ENCODE data around the gene PARVA.

DNA sequence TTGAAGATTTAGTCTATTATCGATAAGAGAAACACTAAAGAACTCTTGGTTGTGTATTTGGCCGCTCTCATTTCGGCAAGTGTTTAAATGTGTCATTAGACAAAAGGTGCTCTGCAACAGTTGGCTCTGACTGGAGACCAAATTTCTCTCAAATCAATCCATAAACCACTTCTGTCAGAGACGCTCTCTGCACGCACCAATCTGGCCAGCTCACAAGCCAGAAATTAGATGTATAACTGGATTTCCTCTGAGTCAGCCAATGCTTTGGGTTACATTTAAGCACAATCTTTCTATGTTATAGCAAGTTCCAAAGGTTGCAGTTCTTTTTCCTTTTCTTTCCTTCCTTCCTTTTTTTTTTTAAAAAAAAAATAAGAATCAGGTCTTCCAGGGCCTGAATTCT is 17.6 kb upstream of the PARVA start:
- no peak for TF ChIP-seq POLR2A (IDR thresholded peaks at IDR 0.05; ENCODE audit: control extremely low read depth in 1 of 2, low read depth in 2 of 2, low read length in 2 of 2)
- no peak for TF ChIP-seq POLR2AphosphoS5 (IDR thresholded peaks at IDR 0.05; ENCODE audit: low read depth, low read length)
- no peak for TF ChIP-seq YY1 (IDR thresholded peaks at IDR 0.05; ENCODE audit: low read depth, low read length)
- TF ChIP-seq CTCF (IDR thresholded peaks at IDR 0.05; ENCODE audit: control extremely low read depth in 1 of 3, insufficient read depth in 1 of 3, low read depth in 1 of 3, low read length in 3 of 3): no peak
- no peak for TF ChIP-seq EGR1 (IDR thresholded peaks at IDR 0.05; ENCODE audit: borderline replicate concordance, low read depth, low read length)
- TF ChIP-seq, protein P1, sequence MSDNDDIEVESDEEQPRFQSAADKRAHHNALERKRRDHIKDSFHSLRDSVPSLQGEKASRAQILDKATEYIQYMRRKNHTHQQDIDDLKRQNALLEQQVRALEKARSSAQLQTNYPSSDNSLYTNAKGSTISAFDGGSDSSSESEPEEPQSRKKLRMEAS (IDR thresholded peaks at IDR 0.05): no peak
- TF ChIP-seq TBP (IDR thresholded peaks at IDR 0.05; ENCODE audit: low read depth, low read length): no peak
- no peak for TF ChIP-seq RAD21 (IDR thresholded peaks at IDR 0.05 in 1 of 2, conservative IDR thresholded peaks at IDR 0.05 in 1 of 2; ENCODE audit: low read depth in 2 of 2, low read length in 2 of 2)
- TF ChIP-seq CHD2 (IDR thresholded peaks at IDR 0.05; ENCODE audit: low read length): no peak
- TF ChIP-seq SP1 (IDR thresholded peaks at IDR 0.05; ENCODE audit: low read depth, low read length): no peak
- TF ChIP-seq, protein P2, sequence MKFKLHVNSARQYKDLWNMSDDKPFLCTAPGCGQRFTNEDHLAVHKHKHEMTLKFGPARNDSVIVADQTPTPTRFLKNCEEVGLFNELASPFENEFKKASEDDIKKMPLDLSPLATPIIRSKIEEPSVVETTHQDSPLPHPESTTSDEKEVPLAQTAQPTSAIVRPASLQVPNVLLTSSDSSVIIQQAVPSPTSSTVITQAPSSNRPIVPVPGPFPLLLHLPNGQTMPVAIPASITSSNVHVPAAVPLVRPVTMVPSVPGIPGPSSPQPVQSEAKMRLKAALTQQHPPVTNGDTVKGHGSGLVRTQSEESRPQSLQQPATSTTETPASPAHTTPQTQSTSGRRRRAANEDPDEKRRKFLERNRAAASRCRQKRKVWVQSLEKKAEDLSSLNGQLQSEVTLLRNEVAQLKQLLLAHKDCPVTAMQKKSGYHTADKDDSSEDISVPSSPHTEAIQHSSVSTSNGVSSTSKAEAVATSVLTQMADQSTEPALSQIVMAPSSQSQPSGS (IDR thresholded peaks at IDR 0.05; ENCODE audit: low read length): no peak

Data from H1 (cell line).